Right ventricle myocardium inferior (tissue), 1 donor: ENCODE data around the gene ZDHHC3. TPM values are rescaled to one million over a fixed set of nuclear protein-coding genes. Genes with fewer than 3 reads are reported as not detected.

Experiments used
- ATAC-seq: fragments of 200-7000 bp; cut with Tn5 transposase; one replicate; pipeline ENCODE4 v1.9.1; 2020; ENCODE audit warnings: mild to moderate bottlenecking, moderate library complexity
- DNase-seq: peaks from one replicate; pipeline ENCODE4 v3.0.0; 2021; ENCODE audit errors: missing footprints
- intact Hi-C: fragments of 100-400 bp; cut with DNase I; formaldehyde crosslinking; loops from one replicate; pipeline ENCODE4 v1.11.0; 2022
- total RNA-seq: library from RNA; stranded (reverse); fragmentation: NEBNext Ultra II Directional; extraction: Animal tissue kit (Norgen Biotek cat#: 25700); gene quantifications from one replicate; pipeline ENCODE4 v1.2.1, GENCODE V29; 2021
- donor health status: DM: no; HTN: yes; CAD: no; lungs with severe emphysema.

The ZDHHC3 gene
- total RNA-seq, 1 donor from 2014 or later, result 35.8 TPM

GRCh38 chr3:44913868-44914468 lies 62.0 kb downstream of the ZDHHC3 start:
- ATAC-seq, result peak; percentile 61
- peak; percentile 78 for DNase-seq
- intact Hi-C loops, result loop anchor here (1.0 to 5.0 kb wide), 2 partner anchors 382 to 592 kb away; no protein-coding TSS in a partner anchor

- ATAC-seq (no peak), DNase-seq (no peak)
- intact Hi-C loops, result loop anchor here (5.0 kb wide), 1 partner anchor 588 kb away; no protein-coding TSS in a partner anchor
These were observed 65.3 kb downstream of the ZDHHC3 start for GRCh38 chr3:44910693-44911092.

GRCh38 chr3:44909063-44909462 lies 66.9 kb downstream of the ZDHHC3 start:
- no peak for ATAC-seq
- intact Hi-C loops, result no loop called here
- no peak for DNase-seq

GRCh38 chr3:44907612-44908011 lies 68.4 kb downstream of the ZDHHC3 start:
- ATAC-seq, result no peak
- no peak for DNase-seq
- intact Hi-C loops, result no loop called here

- ATAC-seq, result no peak
- intact Hi-C loops, result no loop called here
These were observed 69.0 kb downstream of the ZDHHC3 start for GRCh38 chr3:44906997-44907396.

GRCh38 chr3:44905446-44906157 lies 70.4 kb downstream of the ZDHHC3 start:
- no peak for DNase-seq
- intact Hi-C loops, result no loop called here

More at GRCh38 chr3:44906997-44907396, 69.0 kb downstream of the ZDHHC3 start:
- DNase-seq, result no peak

GRCh38 chr3:44903751-44904150 lies 72.2 kb downstream of the ZDHHC3 start:
- ATAC-seq (no peak), DNase-seq (no peak)
- intact Hi-C loops, result no loop called here

More at GRCh38 chr3:44905446-44906157, 70.4 kb downstream of the ZDHHC3 start:
- no peak for ATAC-seq

- intact Hi-C loops, result no loop called here
- ATAC-seq, result no peak
- no peak for DNase-seq
These were observed 72.7 kb downstream of the ZDHHC3 start for GRCh38 chr3:44903314-44903713.

- ATAC-seq (no peak), DNase-seq (no peak)
- intact Hi-C loops, result no loop called here
These were observed 73.3 kb downstream of the ZDHHC3 start for GRCh38 chr3:44902628-44903027.

GRCh38 chr3:44899683-44900367 lies 76.1 kb downstream of the ZDHHC3 start:
- intact Hi-C loops, result no loop called here
- ATAC-seq (no peak), DNase-seq (no peak)

- no peak for ATAC-seq
- intact Hi-C loops, result no loop called here
- DNase-seq, result no peak
These were observed 79.5 kb downstream of the ZDHHC3 start for GRCh38 chr3:44896440-44896839.

- DNase-seq (no peak), ATAC-seq (no peak)
- intact Hi-C loops, result no loop called here
These were observed 81.5 kb downstream of the ZDHHC3 start for GRCh38 chr3:44894485-44894884.

GRCh38 chr3:44893097-44893496 lies 82.9 kb downstream of the ZDHHC3 start:
- DNase-seq (no peak), ATAC-seq (no peak)
- intact Hi-C loops, result no loop called here

GRCh38 chr3:44892689-44893088 lies 83.3 kb downstream of the ZDHHC3 start:
- intact Hi-C loops, result no loop called here
- ATAC-seq, result no peak

GRCh38 chr3:44890852-44891251 lies 85.1 kb downstream of the ZDHHC3 start:
- no peak for ATAC-seq
- no peak for DNase-seq
- intact Hi-C loops, result no loop called here

More at GRCh38 chr3:44892689-44893088, 83.3 kb downstream of the ZDHHC3 start:
- no peak for DNase-seq

GRCh38 chr3:44890258-44890657 lies 85.7 kb downstream of the ZDHHC3 start:
- DNase-seq (no peak), ATAC-seq (no peak)
- intact Hi-C loops, result no loop called here

GRCh38 chr3:44887101-44887500 lies 88.9 kb downstream of the ZDHHC3 start:
- ATAC-seq (no peak), DNase-seq (no peak)
- intact Hi-C loops, result no loop called here

- DNase-seq (no peak), ATAC-seq (no peak)
- intact Hi-C loops, result no loop called here
These were observed 89.4 kb downstream of the ZDHHC3 start for GRCh38 chr3:44886561-44886960.

GRCh38 chr3:44885618-44886017 lies 90.4 kb downstream of the ZDHHC3 start:
- ATAC-seq (no peak), DNase-seq (no peak)
- intact Hi-C loops, result no loop called here

- intact Hi-C loops, result no loop called here
- DNase-seq (no peak), ATAC-seq (no peak)
These were observed 92.0 kb downstream of the ZDHHC3 start for GRCh38 chr3:44883999-44884431.
